Smooth muscle cell of the brain vasculature (primary cell): ENCODE data around the gene RBM19.
"Not testable (repeated sequence)": the region's sequence is repeated elsewhere in the genome, so short reads cannot be mapped to it uniquely, and the experiment has no call there.

Source experiments
- DNase-seq: peaks from one replicate; pipeline ENCODE4 v3.0.0-alpha.2; 2012; ENCODE audit warnings: low read depth, low spot score

RBM19 gene, protein sequence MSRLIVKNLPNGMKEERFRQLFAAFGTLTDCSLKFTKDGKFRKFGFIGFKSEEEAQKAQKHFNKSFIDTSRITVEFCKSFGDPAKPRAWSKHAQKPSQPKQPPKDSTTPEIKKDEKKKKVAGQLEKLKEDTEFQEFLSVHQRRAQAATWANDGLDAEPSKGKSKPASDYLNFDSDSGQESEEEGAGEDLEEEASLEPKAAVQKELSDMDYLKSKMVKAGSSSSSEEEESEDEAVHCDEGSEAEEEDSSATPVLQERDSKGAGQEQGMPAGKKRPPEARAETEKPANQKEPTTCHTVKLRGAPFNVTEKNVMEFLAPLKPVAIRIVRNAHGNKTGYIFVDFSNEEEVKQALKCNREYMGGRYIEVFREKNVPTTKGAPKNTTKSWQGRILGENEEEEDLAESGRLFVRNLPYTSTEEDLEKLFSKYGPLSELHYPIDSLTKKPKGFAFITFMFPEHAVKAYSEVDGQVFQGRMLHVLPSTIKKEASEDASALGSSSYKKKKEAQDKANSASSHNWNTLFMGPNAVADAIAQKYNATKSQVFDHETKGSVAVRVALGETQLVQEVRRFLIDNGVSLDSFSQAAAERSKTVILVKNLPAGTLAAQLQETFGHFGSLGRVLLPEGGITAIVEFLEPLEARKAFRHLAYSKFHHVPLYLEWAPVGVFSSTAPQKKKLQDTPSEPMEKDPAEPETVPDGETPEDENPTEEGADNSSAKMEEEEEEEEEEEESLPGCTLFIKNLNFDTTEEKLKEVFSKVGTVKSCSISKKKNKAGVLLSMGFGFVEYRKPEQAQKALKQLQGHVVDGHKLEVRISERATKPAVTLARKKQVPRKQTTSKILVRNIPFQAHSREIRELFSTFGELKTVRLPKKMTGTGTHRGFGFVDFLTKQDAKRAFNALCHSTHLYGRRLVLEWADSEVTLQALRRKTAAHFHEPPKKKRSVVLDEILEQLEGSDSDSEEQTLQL

GRCh38 chr12:113965951-113966797 lies at the start of gene RBM19:
TSS of gene RBM19 (minus strand) at chr12:113966325. CDS start at chr12:113966227, 98 bp downstream.
- DNase-seq, result peak; percentile 98

GRCh38 chr12:114015851-114016250 lies 49.7 kb upstream of the RBM19 start:
- no peak for DNase-seq

DNA sequence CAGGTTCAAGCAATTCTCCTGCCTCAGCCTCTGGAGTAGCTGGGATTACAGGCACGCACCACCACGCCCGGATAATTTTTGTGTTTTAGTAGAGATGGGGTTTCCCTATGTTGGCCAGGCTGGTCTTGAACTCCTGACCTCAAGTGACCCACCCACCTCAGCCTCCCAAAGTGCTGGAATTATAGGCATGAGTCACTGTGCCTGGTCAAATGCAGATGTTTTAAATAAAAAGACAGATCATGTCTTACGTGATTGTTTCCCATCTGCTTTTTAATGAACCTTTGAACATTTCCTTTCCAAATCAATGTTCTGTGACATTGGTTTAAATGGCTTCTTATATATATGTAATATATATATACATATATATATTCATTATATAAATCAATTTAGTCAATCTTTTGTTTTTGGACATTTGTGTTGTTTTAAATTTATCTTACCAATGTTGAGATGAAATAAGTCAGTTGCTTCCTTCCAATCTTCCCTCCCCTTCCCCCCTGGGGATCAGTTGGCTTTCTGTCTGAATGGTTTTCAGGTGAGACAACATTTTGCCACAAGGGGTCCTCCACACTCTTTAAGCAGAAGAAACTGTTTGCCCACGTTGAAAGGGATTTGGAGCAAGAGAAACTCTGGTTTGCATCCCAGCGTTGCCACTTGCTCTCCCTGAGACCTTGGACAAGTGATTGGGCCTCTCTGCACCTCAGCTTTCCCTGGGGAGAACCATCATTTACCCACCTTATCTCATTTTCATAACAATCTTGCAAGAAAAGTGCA lies 47.6 kb upstream of the RBM19 start:
- no peak for DNase-seq

DNA sequence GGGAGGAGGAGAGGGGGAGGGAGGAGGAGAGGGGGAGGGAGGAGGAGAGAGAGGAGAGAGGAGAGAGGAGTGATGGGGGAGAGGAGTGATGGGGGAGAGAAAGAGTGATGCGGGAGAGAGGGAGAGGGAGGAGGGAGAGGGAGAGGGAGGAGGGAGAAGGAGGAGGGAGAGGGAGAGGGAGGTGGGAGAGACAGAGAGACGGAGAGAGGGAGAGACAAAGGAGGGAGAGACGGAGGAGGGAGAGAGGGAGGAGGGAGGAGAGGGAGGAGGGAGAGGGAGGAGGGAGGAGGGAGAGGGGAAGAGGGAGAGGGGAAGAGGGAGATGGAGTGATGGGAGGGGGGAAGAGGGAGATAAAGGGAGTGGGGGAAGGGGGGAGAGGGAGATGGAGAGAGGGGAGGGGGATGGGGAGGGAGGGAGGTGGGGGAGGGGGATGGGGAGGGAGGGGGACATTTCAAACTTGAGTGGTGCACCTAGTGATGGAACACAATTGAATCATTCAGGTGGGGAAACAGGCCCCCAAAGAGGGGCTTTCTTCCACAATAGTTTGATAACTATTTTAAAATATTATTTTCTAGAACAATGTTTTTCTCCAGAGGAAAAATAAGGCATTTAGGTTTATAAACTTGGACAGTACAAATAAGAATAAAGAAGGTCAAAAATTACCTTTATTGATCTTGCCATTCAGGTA lies 46.8 kb upstream of the RBM19 start:
- no peak for DNase-seq

DNA sequence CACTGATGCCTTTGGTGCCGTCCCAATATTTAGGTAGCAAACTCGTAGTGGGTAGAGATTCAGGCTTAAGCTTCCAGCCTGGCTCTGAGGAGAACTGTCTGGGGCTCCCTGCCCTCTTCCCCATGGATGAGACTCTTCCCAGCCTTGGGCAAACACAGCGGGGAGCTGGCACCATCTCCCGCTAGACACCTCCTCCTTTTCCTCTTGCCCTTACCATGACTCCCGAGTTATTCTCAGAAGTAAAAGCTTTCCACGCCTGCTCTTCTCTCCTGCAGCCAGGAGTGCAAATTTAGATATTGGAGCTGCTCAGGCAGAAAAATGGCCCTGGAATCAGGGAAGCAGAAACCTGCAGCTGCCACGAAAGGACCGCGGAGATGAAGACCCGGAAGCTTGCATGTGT lies 45.6 kb upstream of the RBM19 start:
- no peak for DNase-seq

- no peak for DNase-seq
Measured at GRCh38 chr12:114006482-114007425, 40.6 kb upstream of the RBM19 start.

DNA sequence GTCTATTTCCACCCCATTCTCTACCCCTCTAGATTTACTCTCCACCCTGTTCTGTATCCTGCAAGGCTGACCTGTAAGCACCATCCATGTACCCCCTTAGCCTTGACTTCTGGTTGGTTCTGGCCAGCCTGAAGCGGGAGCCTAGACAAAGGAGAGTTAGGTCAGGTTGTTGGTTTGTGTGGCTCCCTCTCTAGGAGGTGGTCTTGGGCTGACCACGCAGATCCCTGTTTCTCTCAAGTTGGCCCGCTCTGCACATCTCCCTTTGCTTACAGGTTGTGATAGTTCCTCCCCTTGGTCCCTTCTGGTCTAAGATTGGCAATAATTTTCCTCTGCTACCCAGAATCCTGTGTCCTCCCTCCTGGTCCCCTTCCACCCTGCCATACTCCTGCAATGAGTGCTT lies 38.3 kb upstream of the RBM19 start:
- no peak for DNase-seq

DNA sequence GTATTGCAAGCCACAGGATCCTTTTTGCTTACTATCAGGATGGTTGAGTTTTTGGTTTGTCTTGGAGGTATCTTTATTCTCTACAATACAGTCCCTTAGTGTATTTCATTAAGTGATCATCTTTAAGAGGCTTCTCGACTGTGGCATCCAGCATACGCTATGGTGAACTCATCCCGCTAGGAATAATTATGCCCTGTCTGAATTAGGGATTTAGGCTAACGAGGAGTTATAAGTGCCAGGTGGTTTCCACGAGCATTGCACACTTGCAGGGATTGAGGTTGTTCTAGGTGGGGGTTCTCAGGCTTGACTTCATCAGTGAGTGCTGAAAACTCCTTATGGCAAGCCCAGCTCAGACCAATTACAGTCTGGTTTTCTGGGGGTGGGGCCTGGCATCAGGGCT lies 37.2 kb upstream of the RBM19 start:
- no peak for DNase-seq

GRCh38 chr12:114001511-114002340 lies 35.6 kb upstream of the RBM19 start:
- DNase-seq, result no peak

DNA sequence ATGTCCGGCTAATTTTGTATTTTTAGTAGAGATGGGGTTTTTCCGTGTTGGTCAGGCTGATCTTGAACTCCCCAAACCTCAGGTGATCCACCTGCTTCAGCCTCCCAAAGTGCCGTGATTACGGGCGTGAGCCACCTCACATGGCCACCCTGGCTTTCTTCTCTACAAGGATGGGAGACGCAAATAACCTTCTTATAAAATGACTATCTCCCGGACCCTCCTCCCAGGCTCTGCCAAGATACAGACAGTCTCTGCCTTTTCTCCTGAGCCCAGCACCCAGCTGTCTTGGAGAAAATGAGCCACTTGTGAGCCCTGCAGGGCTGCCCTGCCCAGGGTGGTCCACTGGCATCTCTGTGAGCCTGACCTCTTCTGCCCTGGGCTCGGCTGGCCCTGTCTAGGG lies 34.7 kb upstream of the RBM19 start:
- DNase-seq, result no peak

- DNase-seq, result not testable (repeated sequence)
Measured at GRCh38 chr12:114000261-114000660, 34.1 kb upstream of the RBM19 start.

GRCh38 chr12:113997365-113997764 lies 31.2 kb upstream of the RBM19 start:
- no peak for DNase-seq

DNA sequence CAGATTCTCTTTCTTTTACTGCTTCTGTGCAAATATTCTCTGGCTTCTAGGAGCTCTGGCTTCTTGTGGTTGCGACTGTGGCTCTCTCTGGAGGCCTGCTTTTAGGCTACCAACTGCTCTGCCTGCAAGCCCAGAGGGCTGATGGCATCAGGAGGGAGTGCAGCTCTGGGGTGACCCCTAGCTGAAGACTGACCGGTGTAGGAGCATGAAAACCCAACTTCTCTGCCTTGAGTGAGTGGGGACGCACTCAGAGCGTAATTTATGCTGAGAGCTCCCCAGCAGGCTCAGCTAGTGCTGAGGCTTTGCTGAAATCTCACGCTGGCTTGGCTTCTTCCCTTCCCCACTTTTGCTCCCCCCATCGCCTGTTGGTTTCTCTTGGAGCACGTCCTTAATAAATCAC lies 29.9 kb upstream of the RBM19 start:
- DNase-seq, result no peak

GRCh38 chr12:113994051-113994450 lies 27.9 kb upstream of the RBM19 start:
- DNase-seq, result no peak

GRCh38 chr12:113992751-113993150 lies 26.6 kb upstream of the RBM19 start:
- not testable (repeated sequence) for DNase-seq

DNA sequence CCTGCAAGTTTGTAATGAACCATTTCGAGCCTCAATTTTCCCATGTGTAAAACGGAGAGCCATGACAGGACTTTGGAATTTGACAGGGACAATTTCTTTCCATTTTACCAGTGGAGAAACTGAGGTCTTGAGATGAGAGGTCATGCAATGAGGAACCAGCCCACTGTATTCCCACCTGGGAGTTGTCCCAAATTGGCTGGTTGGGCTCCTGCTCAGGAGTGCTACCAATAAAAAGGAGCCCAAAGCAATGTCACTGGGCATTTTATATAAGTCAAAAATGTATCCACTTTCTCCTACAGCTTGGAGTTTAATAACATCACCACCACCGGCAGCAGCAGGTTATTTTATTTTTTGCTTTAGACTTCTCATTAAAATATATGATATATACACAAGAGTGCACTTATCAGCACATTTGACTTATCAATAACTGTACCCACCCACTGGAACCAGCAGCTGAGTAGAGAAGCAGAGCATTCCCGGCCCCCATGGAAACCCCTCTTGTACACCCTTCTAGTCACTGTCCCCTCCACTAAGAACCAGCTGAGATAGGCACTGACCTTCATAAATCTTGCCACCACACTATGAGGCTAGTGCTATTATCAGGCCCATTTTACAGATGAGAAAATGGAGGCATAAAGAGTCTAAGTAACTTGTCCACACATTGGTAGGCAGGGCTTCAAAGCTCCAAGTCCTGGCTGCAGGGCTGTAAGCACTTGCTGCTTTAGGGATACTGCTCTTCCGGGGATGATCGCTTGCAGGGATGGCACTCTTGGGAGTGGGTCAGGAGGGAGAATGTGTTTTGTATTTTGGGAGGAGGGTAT lies 25.3 kb upstream of the RBM19 start:
- DNase-seq, result no peak
